Measurements from ENCODE around the gene PMEL.

Gene PMEL

GRCh38 chr12:55942055-55942454 is 23.8 kb downstream of the PMEL start:
- DNase-seq (ENCODE audit: low read depth, low spot score), result no peak

GRCh38 chr12:55940065-55940732 is 25.6 kb downstream of the PMEL start:
- peak; percentile 84 for DNase-seq (ENCODE audit: low read depth, low spot score)

GRCh38 chr12:55938826-55939501 is 26.9 kb downstream of the PMEL start:
- DNase-seq (ENCODE audit: low read depth, low spot score), result no peak

GRCh38 chr12:55937981-55938380 is 27.9 kb downstream of the PMEL start:
- no peak for DNase-seq (ENCODE audit: low read depth, low spot score)

- DNase-seq (ENCODE audit: low read depth, low spot score), result no peak
Observed at GRCh38 chr12:55935738-55936151, 30.1 kb downstream of the PMEL start.

GRCh38 chr12:55934773-55935172 is 31.1 kb downstream of the PMEL start:
- no peak for DNase-seq (ENCODE audit: low read depth, low spot score)

GRCh38 chr12:55933799-55934742 is 31.8 kb downstream of the PMEL start:
- DNase-seq (ENCODE audit: low read depth, low spot score), result no peak

- DNase-seq (ENCODE audit: low read depth, low spot score), result no peak
Observed at GRCh38 chr12:55933169-55933798, 32.6 kb downstream of the PMEL start.

GRCh38 chr12:55932551-55932910 is 33.3 kb downstream of the PMEL start:
- no peak for DNase-seq (ENCODE audit: low read depth, low spot score)

GRCh38 chr12:55931780-55932550 is 33.9 kb downstream of the PMEL start:
- DNase-seq (ENCODE audit: low read depth, low spot score), result no peak

GRCh38 chr12:55931317-55931779 is 34.5 kb downstream of the PMEL start:
- DNase-seq (ENCODE audit: low read depth, low spot score), result no peak

GRCh38 chr12:55930771-55931316 is 35.0 kb downstream of the PMEL start, which contains the start of gene DGKA:
Gene DGKA (plus strand): TSS chr12:55931162. CDS start chr12:55936504, 5,342 bp downstream.
- no peak for DNase-seq (ENCODE audit: low read depth, low spot score)

GRCh38 chr12:55929306-55929791 is 36.5 kb downstream of the PMEL start:
- no peak for DNase-seq (ENCODE audit: low read depth, low spot score)

GRCh38 chr12:55927588-55928502 is 38.0 kb downstream of the PMEL start, which contains the start of gene PYM1:
Gene PYM1 (minus strand): TSS chr12:55927894. CDS start chr12:55927761, 133 bp downstream.
- peak; percentile 86 for DNase-seq (ENCODE audit: low read depth, low spot score)

- DNase-seq (ENCODE audit: low read depth, low spot score), result peak; percentile 79
Observed at GRCh38 chr12:55926738-55927587, 38.9 kb downstream of the PMEL start.

- DNase-seq (ENCODE audit: low read depth, low spot score), result no peak
Observed at GRCh38 chr12:55925870-55926737, 39.7 kb downstream of the PMEL start.

GRCh38 chr12:55925371-55925770 is 40.5 kb downstream of the PMEL start:
- DNase-seq (ENCODE audit: low read depth, low spot score), result no peak
